ENCODE measurements around the gene PTGR3. TPM values are rescaled to one million over a fixed set of nuclear protein-coding genes. Genes with fewer than 3 reads are reported as not detected.

PTGR3 gene
- total and polyA plus RNA-seq, 4 donors = 6.8 to 18.7 (median 11.4) TPM

DNA sequence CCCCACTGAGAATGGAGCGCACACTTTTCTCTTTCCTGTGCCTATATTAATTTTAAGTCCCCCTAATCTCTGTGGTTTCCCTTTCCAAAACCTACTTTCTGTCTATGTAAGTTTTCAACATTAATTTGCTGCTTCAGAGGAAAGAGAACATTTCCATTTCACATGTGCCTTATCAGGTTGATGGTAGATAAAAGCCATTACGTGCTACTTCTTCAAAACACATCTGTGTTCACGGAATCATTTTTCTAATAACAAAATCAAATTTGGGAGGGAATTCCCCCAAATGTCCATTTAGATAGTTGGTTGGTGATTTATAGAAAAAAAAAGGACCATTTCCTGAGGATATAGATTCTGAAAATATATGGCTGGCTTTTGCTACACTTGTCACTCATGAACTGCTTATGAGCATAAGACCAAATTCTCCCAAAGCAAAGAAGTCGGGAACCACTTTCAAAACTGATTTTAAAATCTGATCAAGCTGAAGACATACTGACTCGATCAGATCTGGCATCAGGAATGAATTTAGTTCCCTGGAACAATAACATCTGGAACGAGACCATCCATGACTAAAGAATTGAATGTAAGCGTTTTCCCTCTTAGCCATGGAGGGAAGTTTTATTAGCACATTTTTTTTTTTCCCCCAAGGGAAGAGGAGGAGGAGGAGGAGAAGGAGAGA lies 8.2 kb downstream of the PTGR3 start:
- no peak for TF ChIP-seq HNF4G (IDR thresholded peaks at IDR 0.05)
- no peak for TF ChIP-seq NR2F2 (IDR thresholded peaks at IDR 0.05)
- TF ChIP-seq, protein P1, sequence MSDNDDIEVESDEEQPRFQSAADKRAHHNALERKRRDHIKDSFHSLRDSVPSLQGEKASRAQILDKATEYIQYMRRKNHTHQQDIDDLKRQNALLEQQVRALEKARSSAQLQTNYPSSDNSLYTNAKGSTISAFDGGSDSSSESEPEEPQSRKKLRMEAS (IDR thresholded peaks at IDR 0.05) = no peak
- no peak for TF ChIP-seq FOXA1 (IDR thresholded peaks at IDR 0.05)
- H3K9me3 ChIP-seq (ENCODE audit: control insufficient read depth in 4 of 4, low read length in 3 of 4) = no peaks in the 10 kb centered on the region
- no peak overlapping the region for H3K4me3 ChIP-seq (ENCODE audit: low read depth in 1 of 3, low read length in 3 of 3)
- no peak for DNase-seq (ENCODE audit: low spot score)
- 93% methylated on average over 7 of the region's 7 CpGs for WGBS
- H3K4me1 ChIP-seq (ENCODE audit: control insufficient read depth in 4 of 4, insufficient read depth in 4 of 4, low read length in 3 of 4) = peaks cover 0 to 20% (median 15%) of the 10 kb centered on the region in 4 donors
- peaks cover 0 to 18% (median 4%) of the 10 kb centered on the region in 4 donors for H3K36me3 ChIP-seq (ENCODE audit: control insufficient read depth in 4 of 4, insufficient read depth in 3 of 4, low read depth in 1 of 4, low read length in 3 of 4)
- no peaks in the 10 kb centered on the region for H3K27me3 ChIP-seq (ENCODE audit: control insufficient read depth in 4 of 4, insufficient read depth in 4 of 4, low read length in 3 of 4)
- no peak overlapping the region for H3K27ac ChIP-seq (ENCODE audit: low read depth in 1 of 2, low read length in 2 of 2)
- no peak overlapping the region for H3K9ac ChIP-seq (ENCODE audit: low read depth in 1 of 2, low read length in 2 of 2)

DNA sequence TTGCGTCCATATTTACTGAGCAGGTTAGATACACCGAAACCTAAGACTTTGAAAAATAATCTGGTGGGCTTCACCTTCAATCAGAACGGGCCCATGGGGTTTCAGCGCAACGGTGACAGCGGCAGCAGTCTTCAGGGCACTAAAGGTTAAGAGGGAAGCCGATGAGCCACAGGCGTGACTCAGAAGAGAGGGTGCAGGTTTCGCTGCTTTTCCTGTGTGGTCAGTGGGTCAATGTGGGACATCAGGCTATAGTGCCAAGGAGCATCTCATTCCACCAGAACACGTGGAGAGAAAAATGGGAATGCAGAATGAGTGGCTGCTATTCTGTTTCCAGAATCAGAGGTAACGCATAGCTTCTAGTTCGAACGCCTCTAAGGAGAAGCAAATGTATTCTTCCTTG lies 8.9 kb downstream of the PTGR3 start:
- WGBS = 96% methylated on average over 13 of the region's 13 CpGs
- Histone ChIP-seq H3K27me3 (ENCODE audit: control insufficient read depth in 4 of 4, insufficient read depth in 4 of 4, low read length in 3 of 4) (no peaks in the 10 kb centered on the region), H3K27ac (ENCODE audit: low read depth in 1 of 2, low read length in 2 of 2) (no peak overlapping the region), H3K9ac (ENCODE audit: low read depth in 1 of 2, low read length in 2 of 2) (no peak overlapping the region), H3K4me1 (ENCODE audit: control insufficient read depth in 4 of 4, insufficient read depth in 4 of 4, low read length in 3 of 4) (peaks cover 0 to 15% (median 12%) of the 10 kb centered on the region in 4 donors), H3K36me3 (ENCODE audit: control insufficient read depth in 4 of 4, insufficient read depth in 3 of 4, low read depth in 1 of 4, low read length in 3 of 4) (peaks cover 0 to 18% (median 4%) of the 10 kb centered on the region in 4 donors), H3K4me3 (ENCODE audit: low read depth in 1 of 3, low read length in 3 of 3) (no peak overlapping the region), H3K9me3 (ENCODE audit: control insufficient read depth in 4 of 4, low read length in 3 of 4) (no peaks in the 10 kb centered on the region)
- no peak for DNase-seq (ENCODE audit: low spot score)
- TF ChIP-seq FOXA2 (IDR thresholded peaks at IDR 0.05) = no peak
- TF ChIP-seq EGR1 (IDR thresholded peaks at IDR 0.05; ENCODE audit: low read depth in 2 of 2) = no peak
- TF ChIP-seq, protein P2, sequence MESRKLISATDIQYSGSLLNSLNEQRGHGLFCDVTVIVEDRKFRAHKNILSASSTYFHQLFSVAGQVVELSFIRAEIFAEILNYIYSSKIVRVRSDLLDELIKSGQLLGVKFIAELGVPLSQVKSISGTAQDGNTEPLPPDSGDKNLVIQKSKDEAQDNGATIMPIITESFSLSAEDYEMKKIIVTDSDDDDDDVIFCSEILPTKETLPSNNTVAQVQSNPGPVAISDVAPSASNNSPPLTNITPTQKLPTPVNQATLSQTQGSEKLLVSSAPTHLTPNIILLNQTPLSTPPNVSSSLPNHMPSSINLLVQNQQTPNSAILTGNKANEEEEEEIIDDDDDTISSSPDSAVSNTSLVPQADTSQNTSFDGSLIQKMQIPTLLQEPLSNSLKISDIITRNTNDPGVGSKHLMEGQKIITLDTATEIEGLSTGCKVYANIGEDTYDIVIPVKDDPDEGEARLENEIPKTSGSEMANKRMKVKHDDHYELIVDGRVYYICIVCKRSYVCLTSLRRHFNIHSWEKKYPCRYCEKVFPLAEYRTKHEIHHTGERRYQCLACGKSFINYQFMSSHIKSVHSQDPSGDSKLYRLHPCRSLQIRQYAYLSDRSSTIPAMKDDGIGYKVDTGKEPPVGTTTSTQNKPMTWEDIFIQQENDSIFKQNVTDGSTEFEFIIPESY (IDR thresholded peaks at IDR 0.05) = no peak
- TF ChIP-seq, protein P3, sequence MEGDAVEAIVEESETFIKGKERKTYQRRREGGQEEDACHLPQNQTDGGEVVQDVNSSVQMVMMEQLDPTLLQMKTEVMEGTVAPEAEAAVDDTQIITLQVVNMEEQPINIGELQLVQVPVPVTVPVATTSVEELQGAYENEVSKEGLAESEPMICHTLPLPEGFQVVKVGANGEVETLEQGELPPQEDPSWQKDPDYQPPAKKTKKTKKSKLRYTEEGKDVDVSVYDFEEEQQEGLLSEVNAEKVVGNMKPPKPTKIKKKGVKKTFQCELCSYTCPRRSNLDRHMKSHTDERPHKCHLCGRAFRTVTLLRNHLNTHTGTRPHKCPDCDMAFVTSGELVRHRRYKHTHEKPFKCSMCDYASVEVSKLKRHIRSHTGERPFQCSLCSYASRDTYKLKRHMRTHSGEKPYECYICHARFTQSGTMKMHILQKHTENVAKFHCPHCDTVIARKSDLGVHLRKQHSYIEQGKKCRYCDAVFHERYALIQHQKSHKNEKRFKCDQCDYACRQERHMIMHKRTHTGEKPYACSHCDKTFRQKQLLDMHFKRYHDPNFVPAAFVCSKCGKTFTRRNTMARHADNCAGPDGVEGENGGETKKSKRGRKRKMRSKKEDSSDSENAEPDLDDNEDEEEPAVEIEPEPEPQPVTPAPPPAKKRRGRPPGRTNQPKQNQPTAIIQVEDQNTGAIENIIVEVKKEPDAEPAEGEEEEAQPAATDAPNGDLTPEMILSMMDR (IDR thresholded peaks at IDR 0.05; ENCODE audit: low read depth, low read length, missing input control) = no peak
- TF ChIP-seq RAD21 (IDR thresholded peaks at IDR 0.05) = no peak
- TF ChIP-seq JUND (IDR thresholded peaks at IDR 0.05) = no peak
- TF ChIP-seq HNF4G (IDR thresholded peaks at IDR 0.05) = no peak
- TF ChIP-seq YY1 (IDR thresholded peaks at IDR 0.05) = no peak
- no peak for TF ChIP-seq NR2F2 (IDR thresholded peaks at IDR 0.05)
- TF ChIP-seq GABPA (IDR thresholded peaks at IDR 0.05 in 1 of 2, conservative IDR thresholded peaks at IDR 0.05 in 1 of 2) = no peak
- TF ChIP-seq FOXA1 (IDR thresholded peaks at IDR 0.05) = no peak
- TF ChIP-seq SP1 (IDR thresholded peaks at IDR 0.05) = no peak
- TF ChIP-seq, protein P1 (IDR thresholded peaks at IDR 0.05) = no peak
- TF ChIP-seq RXRA (IDR thresholded peaks at IDR 0.05) = no peak
- TF ChIP-seq, protein P4, sequence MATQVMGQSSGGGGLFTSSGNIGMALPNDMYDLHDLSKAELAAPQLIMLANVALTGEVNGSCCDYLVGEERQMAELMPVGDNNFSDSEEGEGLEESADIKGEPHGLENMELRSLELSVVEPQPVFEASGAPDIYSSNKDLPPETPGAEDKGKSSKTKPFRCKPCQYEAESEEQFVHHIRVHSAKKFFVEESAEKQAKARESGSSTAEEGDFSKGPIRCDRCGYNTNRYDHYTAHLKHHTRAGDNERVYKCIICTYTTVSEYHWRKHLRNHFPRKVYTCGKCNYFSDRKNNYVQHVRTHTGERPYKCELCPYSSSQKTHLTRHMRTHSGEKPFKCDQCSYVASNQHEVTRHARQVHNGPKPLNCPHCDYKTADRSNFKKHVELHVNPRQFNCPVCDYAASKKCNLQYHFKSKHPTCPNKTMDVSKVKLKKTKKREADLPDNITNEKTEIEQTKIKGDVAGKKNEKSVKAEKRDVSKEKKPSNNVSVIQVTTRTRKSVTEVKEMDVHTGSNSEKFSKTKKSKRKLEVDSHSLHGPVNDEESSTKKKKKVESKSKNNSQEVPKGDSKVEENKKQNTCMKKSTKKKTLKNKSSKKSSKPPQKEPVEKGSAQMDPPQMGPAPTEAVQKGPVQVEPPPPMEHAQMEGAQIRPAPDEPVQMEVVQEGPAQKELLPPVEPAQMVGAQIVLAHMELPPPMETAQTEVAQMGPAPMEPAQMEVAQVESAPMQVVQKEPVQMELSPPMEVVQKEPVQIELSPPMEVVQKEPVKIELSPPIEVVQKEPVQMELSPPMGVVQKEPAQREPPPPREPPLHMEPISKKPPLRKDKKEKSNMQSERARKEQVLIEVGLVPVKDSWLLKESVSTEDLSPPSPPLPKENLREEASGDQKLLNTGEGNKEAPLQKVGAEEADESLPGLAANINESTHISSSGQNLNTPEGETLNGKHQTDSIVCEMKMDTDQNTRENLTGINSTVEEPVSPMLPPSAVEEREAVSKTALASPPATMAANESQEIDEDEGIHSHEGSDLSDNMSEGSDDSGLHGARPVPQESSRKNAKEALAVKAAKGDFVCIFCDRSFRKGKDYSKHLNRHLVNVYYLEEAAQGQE (IDR thresholded peaks at IDR 0.05) = no peak
- TF ChIP-seq HNF4A (conservative IDR thresholded peaks at IDR 0.05) = no peak
- no peak for TF ChIP-seq TAF1 (conservative IDR thresholded peaks at IDR 0.05)
- TF ChIP-seq, protein P5, sequence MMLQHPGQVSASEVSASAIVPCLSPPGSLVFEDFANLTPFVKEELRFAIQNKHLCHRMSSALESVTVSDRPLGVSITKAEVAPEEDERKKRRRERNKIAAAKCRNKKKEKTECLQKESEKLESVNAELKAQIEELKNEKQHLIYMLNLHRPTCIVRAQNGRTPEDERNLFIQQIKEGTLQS (IDR thresholded peaks at IDR 0.05) = no peak
